Medulla oblongata (tissue), 1 donor: ENCODE data around the gene FBXO30.
A peak's percentile ranks its signal among the peaks of the same experiment; 100 is the strongest.

ENCODE experiments used
- DNase-seq: peaks from one replicate; pipeline ENCODE4 v3.0.0-alpha.2; 2015; ENCODE audit errors: extremely low spot score

FBXO30 gene

GRCh38 chr6:145755682-145756081 is 58.9 kb downstream of the FBXO30 start:
- no peak for DNase-seq

GRCh38 chr6:145752638-145753037 is 62.0 kb downstream of the FBXO30 start:
- DNase-seq, result no peak

GRCh38 chr6:145749632-145750031 is 65.0 kb downstream of the FBXO30 start:
- peak; percentile 23 for DNase-seq

- DNase-seq, result no peak
These were observed 68.7 kb downstream of the FBXO30 start for GRCh38 chr6:145745861-145746260.

- DNase-seq, result no peak
These were observed 70.0 kb downstream of the FBXO30 start for GRCh38 chr6:145744619-145745018.
